GM23248 (cell line): ENCODE results near the gene TSPEAR.

ENCODE experiments used
- EZH2 ChIP-seq: fragments of 200-600 bp; sonication (generic); IDR thresholded peaks from 2 replicates; pipeline ENCODE4 v1.6.1; 2018; ENCODE audit warnings: antibody characterized with exemption, mild to moderate bottlenecking; ENCODE audit not compliant: insufficient read depth, poor library complexity, severe bottlenecking
- EZH2phosphoT487 ChIP-seq: fragments of 200-600 bp; sonication (generic); IDR thresholded peaks from 2 replicates; pipeline ENCODE4 v1.6.1; 2018; ENCODE audit warnings: antibody characterized with exemption, moderate library complexity, mild to moderate bottlenecking, low read depth; ENCODE audit not compliant: insufficient read depth

- TF ChIP-seq EZH2: no peak
- TF ChIP-seq EZH2phosphoT487: no peak
These were observed 201.3 kb downstream of the TSPEAR start for GRCh38 chr21:44510109-44510507.
